ENCODE data around the gene MARK1. TPM values are rescaled to one million over a fixed set of nuclear protein-coding genes. Genes with fewer than 3 reads are reported as not detected.

MARK1 gene
- total RNA-seq, 4 donors from 2014 or later, result 3.2 to 14.9 (median 11.0) TPM

DNA sequence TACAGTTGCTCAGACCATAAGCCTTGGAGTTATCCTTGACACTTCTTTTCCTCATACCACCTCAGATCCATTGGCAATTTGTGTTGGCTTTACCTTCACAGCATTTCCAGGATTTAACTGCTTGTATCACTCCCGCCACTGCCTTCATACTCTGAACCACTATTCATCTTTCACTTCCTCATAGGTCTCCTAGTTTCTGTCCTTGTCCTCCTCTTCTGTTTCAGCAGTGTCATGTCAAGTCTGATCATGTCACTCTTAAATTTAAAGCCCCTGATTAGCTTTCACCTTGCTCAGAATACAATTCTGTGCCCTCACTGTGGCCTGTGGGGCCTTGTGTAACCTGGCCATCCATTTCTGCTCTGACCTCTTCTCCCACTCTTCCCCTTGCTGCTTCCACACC lies 127.6 kb downstream of the MARK1 start:
- no peak for DNase-seq
- H3K4me3 ChIP-seq, result no peak overlapping the region
- no peaks in the 10 kb centered on the region for H3K4me1 ChIP-seq
- no peaks in the 10 kb centered on the region for H3K9me3 ChIP-seq
- TF ChIP-seq POLR2A (IDR thresholded peaks at IDR 0.05), result no peak
- TF ChIP-seq, protein P1, sequence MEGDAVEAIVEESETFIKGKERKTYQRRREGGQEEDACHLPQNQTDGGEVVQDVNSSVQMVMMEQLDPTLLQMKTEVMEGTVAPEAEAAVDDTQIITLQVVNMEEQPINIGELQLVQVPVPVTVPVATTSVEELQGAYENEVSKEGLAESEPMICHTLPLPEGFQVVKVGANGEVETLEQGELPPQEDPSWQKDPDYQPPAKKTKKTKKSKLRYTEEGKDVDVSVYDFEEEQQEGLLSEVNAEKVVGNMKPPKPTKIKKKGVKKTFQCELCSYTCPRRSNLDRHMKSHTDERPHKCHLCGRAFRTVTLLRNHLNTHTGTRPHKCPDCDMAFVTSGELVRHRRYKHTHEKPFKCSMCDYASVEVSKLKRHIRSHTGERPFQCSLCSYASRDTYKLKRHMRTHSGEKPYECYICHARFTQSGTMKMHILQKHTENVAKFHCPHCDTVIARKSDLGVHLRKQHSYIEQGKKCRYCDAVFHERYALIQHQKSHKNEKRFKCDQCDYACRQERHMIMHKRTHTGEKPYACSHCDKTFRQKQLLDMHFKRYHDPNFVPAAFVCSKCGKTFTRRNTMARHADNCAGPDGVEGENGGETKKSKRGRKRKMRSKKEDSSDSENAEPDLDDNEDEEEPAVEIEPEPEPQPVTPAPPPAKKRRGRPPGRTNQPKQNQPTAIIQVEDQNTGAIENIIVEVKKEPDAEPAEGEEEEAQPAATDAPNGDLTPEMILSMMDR (IDR thresholded peaks at IDR 0.05), result no peak
- H3K36me3 ChIP-seq, result no peaks in the 10 kb centered on the region
- intact Hi-C loops (cut with DNase I; ENCODE audit: low total_unique reads), result no loop called here
- no peak overlapping the region for H3K27ac ChIP-seq
- H3K27me3 ChIP-seq, result no peaks in the 10 kb centered on the region

DNA sequence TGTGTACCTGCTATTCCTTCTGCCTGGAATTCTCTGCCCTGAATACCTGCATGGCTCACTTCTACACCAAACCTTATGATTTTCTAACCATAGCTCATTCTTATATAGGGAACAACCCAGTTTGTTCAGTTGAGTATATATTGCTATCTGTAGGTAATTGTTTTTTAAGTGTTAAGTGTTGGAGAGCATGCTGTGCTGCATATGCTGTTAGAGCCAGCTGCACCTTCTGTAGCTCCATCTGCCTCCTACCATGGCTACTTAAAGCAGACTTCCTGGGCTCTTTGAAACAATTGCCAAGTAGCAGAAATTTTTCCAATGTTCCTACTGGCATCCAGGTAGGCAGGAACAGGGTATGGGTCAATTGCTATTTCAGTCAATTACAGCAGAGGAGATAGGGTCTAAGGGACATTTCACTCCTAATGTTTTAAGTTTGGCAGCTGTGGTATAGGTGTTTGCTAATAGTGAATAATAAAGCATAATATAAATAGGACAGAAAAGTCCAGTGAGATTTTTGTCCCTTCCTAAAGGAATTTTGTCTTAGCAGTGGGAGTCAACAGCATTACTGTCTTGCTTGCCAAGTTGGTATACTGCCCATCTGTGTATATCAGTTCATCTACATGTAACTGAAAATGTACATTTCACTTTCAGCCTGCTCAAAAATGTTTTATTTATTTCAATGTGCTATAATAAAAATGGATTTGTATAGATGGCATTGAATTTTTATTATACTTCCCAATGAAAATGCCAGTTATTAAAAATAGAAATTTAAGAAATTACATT lies 128.2 kb downstream of the MARK1 start:
- Histone ChIP-seq H3K36me3 (no peaks in the 10 kb centered on the region), H3K4me1 (no peaks in the 10 kb centered on the region), H3K9me3 (no peaks in the 10 kb centered on the region), H3K27ac (no peak overlapping the region), H3K27me3 (no peaks in the 10 kb centered on the region), H3K4me3 (no peak overlapping the region)
- intact Hi-C loops (cut with DNase I; ENCODE audit: low total_unique reads), result no loop called here
- TF ChIP-seq, protein P1 (IDR thresholded peaks at IDR 0.05), result no peak
- TF ChIP-seq POLR2A (IDR thresholded peaks at IDR 0.05), result no peak
- no peak for DNase-seq

DNA sequence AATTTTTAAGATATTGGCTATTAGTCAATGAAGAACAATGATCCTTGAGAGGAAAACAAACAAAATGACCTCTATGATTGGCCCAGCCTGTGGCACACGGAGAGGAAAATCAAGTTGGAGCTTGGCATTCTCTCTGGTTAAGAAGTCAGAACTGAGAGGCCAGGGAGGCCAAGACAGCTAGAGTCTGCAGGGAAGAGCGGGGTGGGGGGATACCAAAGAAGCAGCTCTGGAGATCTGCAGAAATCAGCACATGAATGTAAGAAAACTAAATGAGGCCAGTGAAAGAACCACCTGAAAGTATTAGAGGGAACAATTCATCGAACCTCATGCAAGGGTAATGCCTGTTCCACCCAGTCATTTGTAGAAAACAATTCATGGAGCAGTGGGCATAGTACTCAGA lies 138.4 kb downstream of the MARK1 start:
- no peak for DNase-seq
- H3K4me3 ChIP-seq, result no peak overlapping the region
- intact Hi-C loops (cut with DNase I; ENCODE audit: low total_unique reads), result no loop called here
- H3K4me1 ChIP-seq, result no peaks in the 10 kb centered on the region
- H3K36me3 ChIP-seq, result no peaks in the 10 kb centered on the region
- H3K27ac ChIP-seq, result no peak overlapping the region
- no peaks in the 10 kb centered on the region for H3K9me3 ChIP-seq
- H3K27me3 ChIP-seq, result no peaks in the 10 kb centered on the region
- TF ChIP-seq, protein P1 (IDR thresholded peaks at IDR 0.05), result no peak
- no peak for TF ChIP-seq POLR2A (IDR thresholded peaks at IDR 0.05)

DNA sequence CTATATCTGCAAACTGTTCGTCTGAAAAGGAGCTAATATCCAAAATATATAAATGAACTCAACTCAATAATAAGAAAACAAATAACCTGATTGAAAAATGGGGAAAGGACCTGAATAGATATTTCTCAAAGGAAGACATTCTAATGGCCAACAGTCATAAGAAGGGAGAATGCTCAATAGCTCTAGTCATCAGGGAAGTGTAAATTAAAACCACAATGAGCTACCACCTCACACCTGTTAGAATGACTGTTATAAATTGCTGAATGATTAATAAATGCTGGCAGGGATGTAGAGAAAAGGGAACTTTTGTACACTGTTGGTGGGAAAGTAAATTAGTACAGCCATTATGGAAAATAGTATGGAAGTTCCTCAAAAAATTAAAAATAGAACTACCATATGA lies 141.1 kb downstream of the MARK1 start:
- intact Hi-C loops (cut with DNase I; ENCODE audit: low total_unique reads), result no loop called here
- H3K4me3 ChIP-seq, result no peak overlapping the region

DNA sequence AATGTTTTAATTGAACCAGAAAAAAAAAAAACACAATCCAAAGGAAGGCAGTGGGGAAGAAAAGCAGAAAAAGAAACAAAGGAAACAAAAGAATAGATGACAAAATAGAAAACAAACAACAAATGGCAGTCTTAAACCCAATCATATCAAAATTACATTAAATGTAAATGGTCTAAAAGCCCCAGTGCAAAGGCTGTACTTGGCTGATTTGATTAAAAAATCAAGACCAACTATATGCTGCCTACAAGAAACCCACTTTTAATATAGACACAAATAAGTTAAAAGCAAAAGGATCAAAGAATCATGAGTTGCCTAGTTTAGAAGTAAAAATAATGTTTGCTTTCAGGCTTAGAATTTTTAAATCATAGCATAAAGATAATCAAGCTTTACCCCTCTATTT lies 142.4 kb downstream of the MARK1 start:
- intact Hi-C loops (cut with DNase I; ENCODE audit: low total_unique reads), result no loop called here
- Histone ChIP-seq H3K4me3 (no peak overlapping the region), H3K4me1 (no peaks in the 10 kb centered on the region), H3K9me3 (no peaks in the 10 kb centered on the region), H3K36me3 (no peaks in the 10 kb centered on the region), H3K27ac (no peak overlapping the region), H3K27me3 (no peaks in the 10 kb centered on the region)
- no peak for DNase-seq
- TF ChIP-seq, protein P1 (IDR thresholded peaks at IDR 0.05), result no peak
- TF ChIP-seq POLR2A (IDR thresholded peaks at IDR 0.05), result no peak

More for the DNA sequence above, 141.1 kb downstream of the MARK1 start:
- no peak for DNase-seq
- no peaks in the 10 kb centered on the region for H3K4me1 ChIP-seq
- no peaks in the 10 kb centered on the region for H3K27me3 ChIP-seq
- no peak overlapping the region for H3K27ac ChIP-seq
- no peaks in the 10 kb centered on the region for H3K9me3 ChIP-seq
- H3K36me3 ChIP-seq, result no peaks in the 10 kb centered on the region
- TF ChIP-seq POLR2A (IDR thresholded peaks at IDR 0.05), result no peak
- TF ChIP-seq, protein P1 (IDR thresholded peaks at IDR 0.05), result no peak
